OCI-LY7 (cell line): ENCODE data around the gene BRME1. TPM values are rescaled to one million over a fixed set of nuclear protein-coding genes. Genes with fewer than 3 reads are reported as not detected.

Experiments used
- BruUV-seq: library from RNA; stranded (reverse); fragments of 400-500 nt; replicated peaks from 2 replicates; lab custom pipeline; 2021; lab: Mats Ljungman, UMichigan
- CTCF ChIA-PET: fragments of 300-600 bp; sonication (Branson Sonifier 250); formaldehyde crosslinking; loops from one replicate; lab custom pipeline; 2022; ENCODE audit warnings: antibody characterized with exemption; ENCODE audit not compliant: unreplicated experiment; lab: Charles Lee
- POLR2A ChIA-PET: fragments of 300-600 bp; sonication (Branson Sonifier 250); formaldehyde crosslinking; loops from one replicate; lab custom pipeline; 2022; ENCODE audit warnings: antibody characterized with exemption; lab: Charles Lee
- DNase-seq: peaks from one replicate; pipeline ENCODE4 v3.0.0-alpha.2; 2015; ENCODE audit warnings: low spot score
- H2AFZ ChIP-seq: fragments of 200-600 bp; sonication (generic), shearing (Covaris generic); 2 replicates; pipeline ENCODE4 v1.6.1; 2014; ENCODE audit warnings: mild to moderate bottlenecking, antibody characterized with exemption, low read length, moderate library complexity
- H3K27ac ChIP-seq: fragments of 200-600 bp; sonication (generic); 2 replicates; pipeline ENCODE4 v1.5.1; 2014; ENCODE audit warnings: mixed run types, low read depth, mild to moderate bottlenecking, moderate library complexity, low read length, inconsistent platforms; ENCODE audit not compliant: poor library complexity, severe bottlenecking
- H3K36me3 ChIP-seq: fragments of 200-600 bp; sonication (generic); 2 replicates; pipeline ENCODE4 v1.6.1; 2014; ENCODE audit warnings: mild to moderate bottlenecking, antibody characterized with exemption, low read length, moderate library complexity, mixed read lengths; ENCODE audit not compliant: insufficient read depth
- H3K4me1 ChIP-seq: fragments of 200-600 bp; sonication (generic); 2 replicates; pipeline ENCODE4 v1.5.1; 2014; ENCODE audit warnings: mild to moderate bottlenecking, low read length; ENCODE audit not compliant: insufficient read depth, poor library complexity, severe bottlenecking
- H3K4me2 ChIP-seq: fragments of 200-600 bp; sonication (generic); 2 replicates; pipeline ENCODE4 v1.6.1; 2014; ENCODE audit warnings: mild to moderate bottlenecking, low read length
- H3K4me3 ChIP-seq: fragments of 200-600 bp; sonication (generic); 2 replicates; pipeline ENCODE4 v1.5.1; 2014; ENCODE audit warnings: mild to moderate bottlenecking, low read depth, low read length; ENCODE audit not compliant: poor library complexity, severe bottlenecking
- H3K79me2 ChIP-seq: fragments of 200-600 bp; sonication (generic); 2 replicates; pipeline ENCODE4 v1.6.1; 2016; ENCODE audit warnings: low read depth, mild to moderate bottlenecking, low read length, moderate library complexity, mixed read lengths; ENCODE audit not compliant: insufficient read depth
- H3K9me2 ChIP-seq: fragments of 200-600 bp; sonication (generic); 2 replicates; pipeline ENCODE4 v1.6.1; 2016; ENCODE audit warnings: mild to moderate bottlenecking, low read length, mixed read lengths; ENCODE audit not compliant: insufficient read depth
- H3K9me3 ChIP-seq: fragments of 200-600 bp; sonication (generic); 2 replicates; pipeline ENCODE4 v1.6.1; 2014; ENCODE audit warnings: mild to moderate bottlenecking, mixed run types, low read length, mixed read lengths
- H4K20me1 ChIP-seq: fragments of 200-600 bp; sonication (generic); 2 replicates; pipeline ENCODE4 v1.6.1; 2014; ENCODE audit warnings: mild to moderate bottlenecking, antibody characterized with exemption, low read length, moderate library complexity, mixed read lengths; ENCODE audit not compliant: insufficient read depth
- EZH2phosphoT487 ChIP-seq: fragments of 200-600 bp; sonication (generic); IDR thresholded peaks from 2 replicates; pipeline ENCODE4 v1.6.1; 2018; ENCODE audit warnings: low read depth, borderline replicate concordance, mild to moderate bottlenecking, mixed run types, antibody characterized with exemption, low read length, moderate library complexity, mixed read lengths
- intact Hi-C: fragments of 100-400 bp; cut with micrococcal nuclease; formaldehyde crosslinking; loops from one replicate; pipeline ENCODE4 v1.10.0; 2022; ENCODE audit not compliant: unreplicated experiment
- total RNA-seq, 2 experiments: library from RNA; depleted of rRNA in 1 of 2; stranded (reverse); fragments of >200 nt in 1 of 2; shearing (Covaris generic) in 1 of 2; gene quantifications; 2 replicates each; pipeline ENCODE4 v1.2.3, GENCODE V29; 2014 to 2022
- TF ChIP-seq, protein P1 (sequence below): fragments of 200-600 bp; sonication (generic); conservative IDR thresholded peaks from 2 replicates; pipeline ENCODE4 v1.5.1; 2014; ENCODE audit warnings: mild to moderate bottlenecking, antibody characterized with exemption, low read length, moderate library complexity, mixed read lengths

Gene BRME1
- total RNA-seq, 2 experiments from 2014 or later: 2.5 to 7.2 TPM

GRCh38 chr19:13938301-13939064, 32.6 kb upstream of the BRME1 start, which contains the start of gene PODNL1:
Gene PODNL1, minus strand, starts transcription at chr19:13938417. Its CDS starts 236 bp downstream, at chr19:13938181.
- Histone ChIP-seq H3K36me3 (no peaks in the 10 kb centered on the region), H3K4me1 (no peaks in the 10 kb centered on the region), H3K9me2 (no peaks in the 10 kb centered on the region), H3K4me3 (no peak within 1 kb of the TSS), H3K79me2 (no peaks in the 10 kb centered on the region), H4K20me1 (no peaks in the 10 kb centered on the region), H3K27ac (no peak within 1 kb of the TSS), H3K4me2 (no peak within 1 kb of the TSS), H3K9me3 (peaks cover 3% of the 10 kb centered on the region; the same call in 1 of the 2 replicates), H2AFZ (no peak within 1 kb of the TSS)
- ChIA-PET CTCF (interaction anchor here (0.6 kb wide), 1 partner anchor 68 kb away, joined by 4 read pairs; the partner anchor contains the start of gene RFX1), POLR2A (interaction anchor here (0.6 kb wide), 2 partner anchors 8 to 44 kb away, joined by 3 to 8 read pairs; no protein-coding TSS in a partner anchor)
- no TSS peak for BruUV-seq
- DNase-seq: no peak
- TF ChIP-seq EZH2phosphoT487: no peak
- TF ChIP-seq, protein P1, sequence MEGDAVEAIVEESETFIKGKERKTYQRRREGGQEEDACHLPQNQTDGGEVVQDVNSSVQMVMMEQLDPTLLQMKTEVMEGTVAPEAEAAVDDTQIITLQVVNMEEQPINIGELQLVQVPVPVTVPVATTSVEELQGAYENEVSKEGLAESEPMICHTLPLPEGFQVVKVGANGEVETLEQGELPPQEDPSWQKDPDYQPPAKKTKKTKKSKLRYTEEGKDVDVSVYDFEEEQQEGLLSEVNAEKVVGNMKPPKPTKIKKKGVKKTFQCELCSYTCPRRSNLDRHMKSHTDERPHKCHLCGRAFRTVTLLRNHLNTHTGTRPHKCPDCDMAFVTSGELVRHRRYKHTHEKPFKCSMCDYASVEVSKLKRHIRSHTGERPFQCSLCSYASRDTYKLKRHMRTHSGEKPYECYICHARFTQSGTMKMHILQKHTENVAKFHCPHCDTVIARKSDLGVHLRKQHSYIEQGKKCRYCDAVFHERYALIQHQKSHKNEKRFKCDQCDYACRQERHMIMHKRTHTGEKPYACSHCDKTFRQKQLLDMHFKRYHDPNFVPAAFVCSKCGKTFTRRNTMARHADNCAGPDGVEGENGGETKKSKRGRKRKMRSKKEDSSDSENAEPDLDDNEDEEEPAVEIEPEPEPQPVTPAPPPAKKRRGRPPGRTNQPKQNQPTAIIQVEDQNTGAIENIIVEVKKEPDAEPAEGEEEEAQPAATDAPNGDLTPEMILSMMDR: no peak
- intact Hi-C loops: no loop called here

DNA sequence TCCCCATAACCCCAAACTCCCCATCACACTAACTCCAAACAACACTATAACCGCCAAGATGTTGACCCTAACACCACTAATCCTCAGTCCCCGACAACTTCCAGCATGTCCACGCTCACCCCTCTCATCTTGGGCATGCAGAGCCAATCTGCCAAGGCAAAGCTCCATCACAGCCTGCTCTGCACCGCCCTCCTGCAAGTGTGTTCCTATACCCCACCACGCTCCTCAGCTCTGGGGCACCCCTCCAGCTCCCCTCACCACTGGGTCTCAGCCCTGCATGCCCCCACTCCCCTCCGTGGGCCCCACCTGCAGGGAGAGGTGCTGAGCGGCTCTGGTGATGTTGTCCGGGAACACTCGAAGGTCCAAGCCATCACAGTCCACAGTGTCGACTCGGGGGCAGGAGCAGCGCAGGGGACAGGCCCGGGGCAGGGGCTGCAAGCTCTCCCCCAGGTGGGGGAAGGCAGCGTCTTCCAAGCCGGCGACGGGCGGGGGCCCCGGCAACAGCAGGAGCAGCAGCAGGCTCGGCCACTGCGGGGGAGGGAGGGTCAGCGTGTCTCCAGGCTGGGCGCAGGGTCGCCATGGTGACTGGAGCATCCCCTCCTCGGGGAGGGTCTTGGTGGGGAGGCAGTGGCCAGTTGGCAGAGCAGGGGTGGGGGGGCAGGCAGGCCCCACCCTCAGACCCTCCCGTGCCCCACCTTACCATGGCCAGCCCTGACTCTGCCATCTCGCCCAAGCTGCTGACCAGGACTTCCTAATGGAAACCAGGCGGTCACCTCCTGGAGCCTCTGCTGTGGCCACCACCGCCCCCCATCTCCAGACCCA, 31.8 kb upstream of the BRME1 start:
- no peaks in the 10 kb centered on the region for H3K79me2 ChIP-seq
- POLR2A ChIA-PET: interaction anchor here (0.6 kb wide), 1 partner anchor 9 kb away, joined by 3 read pairs; no protein-coding TSS in a partner anchor
- no peaks in the 10 kb centered on the region for H3K9me2 ChIP-seq
- no peaks in the 10 kb centered on the region for H3K4me1 ChIP-seq
- H3K9me3 ChIP-seq: peaks cover 3% of the 10 kb centered on the region; the same call in 1 of the 2 replicates
- H3K36me3 ChIP-seq: no peaks in the 10 kb centered on the region
- no TSS peak for BruUV-seq
- intact Hi-C loops: no loop called here
- no peak overlapping the region for H3K4me2 ChIP-seq
- no peak overlapping the region for H3K27ac ChIP-seq
- no peak for DNase-seq
- H3K4me3 ChIP-seq: no peak overlapping the region
- no peak overlapping the region for H2AFZ ChIP-seq
- H4K20me1 ChIP-seq: no peaks in the 10 kb centered on the region
- CTCF ChIA-PET: interaction anchor here (0.6 kb wide), 1 partner anchor 68 kb away, joined by 4 read pairs; the partner anchor contains the start of gene RFX1
- TF ChIP-seq, protein P1: no peak
- TF ChIP-seq EZH2phosphoT487: no peak
